Measurements from ENCODE around the gene OSBPL10. TPM values are rescaled to one million over a fixed set of nuclear protein-coding genes. Genes with fewer than 3 reads are reported as not detected.

The OSBPL10 gene
- total and polyA plus RNA-seq, 2 of the 8 experiments (the other 6 are each of a cell fraction or from before 2014, with no cell fraction given) = 26.2 to 86.7 TPM

- CTCF ChIA-PET (ENCODE audit: partially characterized antibody) = interaction anchor here (0.6 kb wide), 2 partner anchors 145 to 520 kb away, joined by 3 read pairs; no protein-coding TSS in a partner anchor
- H3K79me2 ChIP-seq (ENCODE audit: control insufficient read depth in 1 of 2, insufficient read depth in 2 of 2, low read length in 2 of 2) = peaks cover 19 to 88% of the 10 kb centered on the region in 2 experiments
These were observed 43.8 kb downstream of the OSBPL10 start for GRCh38 chr3:31937225-31937624.

More at GRCh38 chr3:31937225-31937624, 43.8 kb downstream of the OSBPL10 start:
- Histone ChIP-seq H4K8ac (ENCODE audit: extremely low read depth, insufficient read depth, low read length) (no peak overlapping the region), H3K27ac (ENCODE audit: low read depth, low read length) (no peak overlapping the region), H3K14ac (ENCODE audit: insufficient read length) (no peak overlapping the region), H2AFZ (ENCODE audit: low read length) (no peak overlapping the region), H3K56ac (replicated peaks; ENCODE audit: insufficient read length, low read depth, low read length) (no peak overlapping the region), H3K23ac (ENCODE audit: insufficient read length) (no peak overlapping the region), H4K20me1 (replicated peaks in 1 of 2; ENCODE audit: control insufficient read depth in 1 of 2, insufficient read depth in 2 of 2, low read length in 2 of 2) (no peaks in the 10 kb centered on the region), H4K91ac (replicated peaks; ENCODE audit: insufficient read length, low read length) (no peak overlapping the region), H2BK15ac (ENCODE audit: low read length) (no peak overlapping the region), H2BK20ac (ENCODE audit: low read length) (no peak overlapping the region), H2BK12ac (ENCODE audit: low read depth, low read length) (no peak overlapping the region), H3K27me3 (replicated peaks in 1 of 4; ENCODE audit: control insufficient read depth in 3 of 4, extremely low read depth in 1 of 4, insufficient read depth in 3 of 4, low read length in 3 of 4) (no peaks in the 10 kb centered on the region), H4K5ac (ENCODE audit: insufficient read length, low read depth, low read length) (no peak overlapping the region), H3K18ac (ENCODE audit: extremely low read depth, low read length) (no peak overlapping the region), H3K4me2 (ENCODE audit: insufficient read depth in 1 of 2, low read depth in 2 of 2, low read length in 2 of 2) (no peak overlapping the region), H3K79me1 (ENCODE audit: low read depth, low read length) (peaks cover 14% of the 10 kb centered on the region), H3K9me3 (ENCODE audit: insufficient read depth in 2 of 2, low read depth in 1 of 2, low read length in 1 of 2) (no peaks in the 10 kb centered on the region), H3K36me3 (ENCODE audit: control insufficient read depth in 2 of 4, insufficient read depth in 4 of 4, low read length in 3 of 4) (no peaks in the 10 kb centered on the region), H2BK120ac (replicated peaks; ENCODE audit: low read depth, low read length) (no peak overlapping the region), H3K9ac (replicated peaks in 1 of 4; ENCODE audit: extremely low read depth in 1 of 4, low read depth in 3 of 4, low read length in 3 of 4) (no peak overlapping the region), H2BK5ac (ENCODE audit: low read depth, low read length) (no peak overlapping the region), H3K23me2 (ENCODE audit: low read depth, low read length) (peaks cover 3% of the 10 kb centered on the region; the same call in 1 of the 2 replicates), H3K4ac (replicated peaks; ENCODE audit: insufficient read length, low read depth, low read length) (no peak overlapping the region), H2AK5ac (ENCODE audit: low read depth, low read length) (no peak overlapping the region), H3K4me3 (ENCODE audit: extremely low read depth in 1 of 4, insufficient read depth in 2 of 4, low read depth in 3 of 4, low read length in 4 of 4) (no peak overlapping the region), H3K4me1 (replicated peaks in 1 of 4; ENCODE audit: control insufficient read depth in 3 of 4, insufficient read depth in 4 of 4, low read length in 3 of 4) (peaks cover 2 to 21% (median 5%) of the 10 kb centered on the region in 4 experiments; a peak in 5 of 7 replicates)
- TF ChIP-seq USF2 (IDR thresholded peaks at IDR 0.05; ENCODE audit: low read length) (no peak), RFX5 (IDR thresholded peaks at IDR 0.05; ENCODE audit: borderline replicate concordance, low read depth, low read length) (no peak), SAP30 (IDR thresholded peaks at IDR 0.05; ENCODE audit: insufficient read depth, insufficient replicate concordance, low read length) (no peak), NRF1 (IDR thresholded peaks at IDR 0.05; ENCODE audit: low read depth, low read length) (no peak), RAD21 (IDR thresholded peaks at IDR 0.05 in 1 of 2, conservative IDR thresholded peaks at IDR 0.05 in 1 of 2; ENCODE audit: low read depth in 2 of 2, low read length in 2 of 2) (no peak), SRF (IDR thresholded peaks at IDR 0.05; ENCODE audit: low read depth, low read length) (no peak), SP4 (IDR thresholded peaks at IDR 0.05; ENCODE audit: low read length) (no peak)
- POLR2A ChIA-PET (ENCODE audit: partially characterized antibody) = interaction anchor here (1.6 kb wide), 1 partner anchor 10 kb away, joined by 6 read pairs; no protein-coding TSS in a partner anchor
- DNase-seq (ENCODE audit: low read depth in 1 of 2, low spot score in 2 of 2) = no peak
- 83% methylated on average over 3 of the region's 4 CpGs; no CpG with 5 or more reads in 1 of the 2 experiments for WGBS, 2 experiments (ENCODE audit: extremely low coverage in 1 of 2, insufficient coverage in 1 of 2, insufficient read length in 1 of 2, insufficient replicate concordance in 2 of 2, low coverage in 1 of 2, low lambda C conversion rate in 2 of 2, missing lambda C conversion rate in 1 of 2)
- FAIRE-seq = no peak
